Measurements from ENCODE around the gene INHBC.
"Not testable (repeated sequence)": the region's sequence is repeated elsewhere in the genome, so short reads cannot be mapped to it uniquely, and the experiment has no call there.

Gene INHBC

GRCh38 chr12:57488402-57489156, 54.0 kb downstream of the INHBC start:
- no peak for DNase-seq

DNA sequence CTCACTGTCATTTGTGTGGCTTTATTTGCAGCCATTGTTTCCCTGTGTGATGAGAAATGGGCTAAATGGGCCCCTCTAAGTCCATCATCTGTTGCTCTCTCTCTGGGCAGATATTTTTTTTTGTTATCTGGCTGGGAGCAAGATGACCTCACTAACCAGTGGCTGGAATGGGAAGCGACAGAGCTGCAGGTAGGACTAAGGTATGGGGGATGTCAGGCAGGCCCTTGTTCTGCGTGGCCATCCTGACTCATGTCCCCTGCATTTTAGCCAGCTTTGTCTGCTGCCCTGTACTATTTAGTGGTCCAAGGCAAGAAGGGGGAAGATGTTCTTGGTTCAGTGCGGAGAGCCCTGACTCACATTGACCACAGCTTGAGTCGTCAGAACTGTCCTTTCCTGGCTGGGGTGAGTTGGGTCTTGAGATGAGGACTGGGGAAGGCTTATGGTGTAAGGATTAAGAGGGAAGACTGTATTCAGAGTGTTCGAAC, 54.6 kb downstream of the INHBC start:
- no peak for DNase-seq

DNA sequence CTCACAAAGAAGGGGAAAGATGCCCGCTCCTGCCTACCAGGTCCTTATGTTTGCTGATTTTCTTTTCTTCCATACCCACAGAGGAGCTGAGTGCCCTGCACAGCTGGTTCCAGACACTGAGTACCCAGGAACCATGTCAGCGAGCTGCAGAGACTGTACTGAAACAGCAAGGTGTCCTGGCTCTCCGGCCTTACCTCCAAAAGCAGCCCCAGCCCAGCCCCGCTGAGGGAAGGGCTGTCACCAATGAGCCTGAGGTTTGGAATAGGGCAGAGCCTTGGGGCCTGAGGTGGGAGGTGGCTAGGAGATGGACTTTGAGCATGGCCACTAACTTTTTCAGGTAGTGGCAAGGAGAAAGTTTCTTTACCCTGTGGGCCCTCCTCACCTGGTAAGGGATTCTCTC, 55.5 kb downstream of the INHBC start:
- no peak for DNase-seq

GRCh38 chr12:57491393-57492280, 57.1 kb downstream of the INHBC start:
- no peak for DNase-seq

GRCh38 chr12:57495051-57495701, 60.6 kb downstream of the INHBC start:
- DNase-seq, result not testable (repeated sequence)

- DNase-seq, result no peak
Measured at GRCh38 chr12:57496822-57497221, 62.2 kb downstream of the INHBC start.

- no peak for DNase-seq
Measured at GRCh38 chr12:57497223-57498131, 62.9 kb downstream of the INHBC start.

DNA sequence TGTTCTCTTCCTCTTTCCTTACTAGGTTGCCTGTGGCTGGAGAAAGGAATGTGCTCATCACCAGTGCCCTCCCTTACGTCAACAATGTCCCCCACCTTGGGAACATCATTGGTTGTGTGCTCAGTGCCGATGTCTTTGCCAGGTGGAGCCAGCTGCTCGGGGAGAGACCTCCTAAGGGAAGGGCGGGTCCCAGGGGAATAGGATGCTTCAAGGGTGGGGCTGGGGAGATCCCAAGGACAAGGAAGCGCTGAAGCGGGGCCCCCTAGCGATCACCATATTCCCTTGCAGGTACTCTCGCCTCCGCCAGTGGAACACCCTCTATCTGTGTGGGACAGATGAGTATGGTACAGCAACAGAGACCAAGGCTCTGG, 63.5 kb downstream of the INHBC start:
- no peak for DNase-seq

DNA sequence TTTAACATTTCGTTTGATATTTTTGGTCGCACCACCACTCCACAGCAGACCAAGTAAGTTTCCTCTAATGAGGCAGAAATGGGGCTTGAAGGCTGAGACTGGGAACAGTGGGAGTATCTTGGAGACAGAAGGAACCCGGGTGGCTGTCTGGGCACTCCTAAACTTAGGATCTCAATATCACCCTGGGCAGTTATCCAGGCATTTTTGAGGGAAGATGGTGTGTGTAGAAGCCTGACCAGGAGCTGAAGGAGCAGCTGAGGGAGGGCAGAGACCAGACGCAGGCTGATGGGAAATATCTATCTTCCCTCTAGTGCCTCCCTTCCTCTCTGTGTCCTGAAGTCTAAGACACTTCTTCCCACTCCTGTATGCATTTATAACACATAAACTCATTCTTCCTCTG, 64.0 kb downstream of the INHBC start:
- no peak for DNase-seq

GRCh38 chr12:57500213-57500612, 65.6 kb downstream of the INHBC start:
- no peak for DNase-seq

All from activated naive CD4-positive, alpha-beta T cell treated with anti-CD3 and anti-CD28 coated beads, Interleukin-2, amount 50 U/mL, for 16 hours (primary cell).